Mucosa of gallbladder (tissue), 1 donor: ENCODE results near the gene MTOR. TPM values are rescaled to one million over a fixed set of nuclear protein-coding genes. Genes with fewer than 3 reads are reported as not detected.
"Not testable (repeated sequence)": the region's sequence is repeated elsewhere in the genome, so short reads cannot be mapped to it uniquely, and the experiment has no call there.

Experiments used
- DNase-seq: peaks from one replicate; pipeline ENCODE4 v3.0.0-alpha.2; 2020; ENCODE audit warnings: low spot score
- total RNA-seq: library from RNA; stranded (reverse); gene quantifications from one replicate; pipeline ENCODE4 v1.2.1, GENCODE V29; 2021
- donor health status: DM: no; HTN: no; CAD: no.

MTOR gene
- 38.2 TPM for total RNA-seq

DNA sequence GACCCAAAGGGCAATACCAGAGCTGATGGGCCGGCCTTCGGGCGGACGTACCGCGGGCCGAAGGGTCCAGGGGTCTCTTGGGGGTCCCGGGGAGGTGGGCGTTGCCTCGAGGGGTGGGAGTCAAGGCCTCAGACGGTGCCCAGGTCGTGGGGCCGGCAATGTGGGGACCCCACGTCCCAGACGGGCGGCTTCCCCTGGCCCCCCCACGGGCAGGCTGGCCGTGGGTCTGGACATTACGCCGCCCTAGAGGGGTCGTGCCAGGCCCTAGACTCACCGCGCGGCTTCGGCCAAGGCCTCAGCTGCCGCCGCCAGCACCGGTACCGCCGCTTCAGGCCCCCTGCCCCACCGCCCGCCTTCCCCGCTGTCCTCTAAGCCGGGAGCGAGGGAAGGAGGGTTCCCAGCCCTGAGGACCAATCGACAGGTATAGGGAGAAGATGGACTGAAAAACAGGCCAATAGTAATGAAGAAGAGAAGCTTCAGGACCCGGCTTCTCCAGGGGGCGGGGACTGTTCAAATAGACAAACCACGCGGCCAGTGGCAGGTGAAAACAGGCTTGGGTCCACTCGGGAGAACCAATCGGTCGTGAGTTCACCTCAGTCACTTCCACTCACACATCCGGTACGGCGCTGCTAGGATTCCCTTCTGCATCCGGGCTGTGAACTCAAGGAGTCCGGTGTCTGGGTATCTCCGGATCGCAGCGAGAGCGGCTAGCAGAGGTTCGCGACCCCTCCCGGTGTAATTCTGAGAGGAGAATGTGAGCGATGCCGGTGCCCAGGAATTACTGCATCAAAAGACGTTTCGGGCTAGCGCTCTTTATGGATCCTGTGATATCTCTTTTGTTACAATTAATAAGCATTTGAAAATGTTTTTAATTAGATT, at the start of gene MTOR:
Gene MTOR, minus strand, starts transcription at position 381 of the 879 bp plus-strand sequence. CDS start 3,142 bp downstream, outside the sequence.
- DNase-seq: peak; percentile 99

DNA sequence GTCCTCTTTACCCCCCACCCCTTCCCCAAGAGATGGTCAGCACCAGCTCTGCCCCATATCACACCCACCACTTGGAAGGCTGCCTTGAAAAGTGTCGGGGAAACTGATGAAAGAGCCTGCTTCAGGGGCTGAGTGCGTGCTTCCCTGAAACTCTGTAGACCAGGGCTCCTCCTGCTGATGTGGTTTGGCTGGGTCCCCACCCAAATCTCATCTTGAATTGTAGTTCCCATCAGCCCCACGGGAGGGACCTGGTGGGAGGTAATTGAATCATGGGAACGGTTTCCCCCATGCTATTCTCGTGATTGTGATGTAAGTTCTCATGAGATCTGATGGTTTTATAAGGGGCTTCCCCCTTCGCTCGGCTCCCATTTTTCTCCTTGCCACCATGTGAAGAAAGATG, 47.0 kb upstream of the MTOR start:
- no peak for DNase-seq

DNA sequence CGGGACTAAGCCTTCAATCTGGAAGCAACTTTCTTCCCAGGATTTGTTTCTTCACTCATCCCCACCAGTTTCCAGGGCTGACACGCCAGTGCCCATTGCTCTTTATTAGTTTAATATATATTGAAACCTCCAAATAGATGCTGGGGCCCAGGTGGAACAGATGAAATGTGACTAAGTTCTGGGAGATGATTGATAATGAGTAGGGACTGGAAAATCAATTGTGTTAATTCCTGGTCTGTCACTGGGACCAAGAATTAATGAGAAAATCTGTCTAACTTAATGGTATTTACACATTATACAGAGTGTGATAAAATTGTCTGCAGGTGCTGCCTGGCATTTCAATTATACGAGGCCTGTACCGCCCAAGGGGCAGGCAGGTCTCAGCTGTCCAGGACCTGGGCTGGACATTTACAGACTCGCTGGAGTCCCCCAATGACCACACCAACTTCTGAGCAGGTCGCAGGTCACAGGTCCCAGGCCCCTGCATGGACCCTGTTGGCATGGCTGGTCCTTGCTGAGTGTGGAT, 46.4 kb upstream of the MTOR start:
- no peak for DNase-seq

DNA sequence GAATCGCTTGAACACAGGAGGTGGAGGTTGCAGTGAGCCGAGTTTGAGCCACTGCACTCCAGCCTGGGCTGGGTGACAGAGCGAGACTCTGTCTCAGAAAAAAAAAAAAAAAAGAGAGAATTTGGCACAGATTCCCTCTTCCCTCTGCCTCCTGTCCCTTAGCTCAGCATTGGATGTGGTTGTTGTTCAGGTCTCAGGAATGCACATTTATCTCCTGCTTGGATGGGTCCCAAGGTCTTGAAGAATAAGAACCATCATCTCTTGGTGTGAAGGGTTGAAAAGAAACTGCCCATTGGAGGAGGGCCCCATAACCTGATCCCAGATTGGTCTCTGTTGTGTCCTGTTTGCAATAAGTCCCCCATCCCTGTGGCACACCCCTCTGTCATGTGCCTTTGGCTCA, 45.5 kb upstream of the MTOR start:
- DNase-seq: no peak

DNA sequence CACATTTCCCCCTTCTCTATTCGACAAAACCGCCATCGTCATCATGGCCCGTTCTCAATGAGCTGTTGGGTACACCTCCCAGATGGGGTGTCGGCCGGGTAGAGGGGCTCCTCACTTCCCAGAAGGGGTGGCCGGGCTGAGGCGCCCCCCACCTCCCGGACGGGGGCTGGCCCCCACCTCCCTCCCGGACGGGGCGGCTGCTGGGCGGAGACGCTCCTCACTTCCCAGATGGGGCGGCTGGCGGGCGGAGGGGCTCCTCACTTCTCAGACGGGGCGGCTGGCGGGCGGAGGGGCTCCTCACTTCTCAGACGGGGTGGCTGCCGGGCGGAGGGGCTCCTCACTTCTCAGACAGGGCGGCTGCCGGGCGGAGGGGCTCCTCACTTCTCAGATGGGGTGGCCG, 43.2 kb upstream of the MTOR start:
- not testable (repeated sequence) for DNase-seq

DNA sequence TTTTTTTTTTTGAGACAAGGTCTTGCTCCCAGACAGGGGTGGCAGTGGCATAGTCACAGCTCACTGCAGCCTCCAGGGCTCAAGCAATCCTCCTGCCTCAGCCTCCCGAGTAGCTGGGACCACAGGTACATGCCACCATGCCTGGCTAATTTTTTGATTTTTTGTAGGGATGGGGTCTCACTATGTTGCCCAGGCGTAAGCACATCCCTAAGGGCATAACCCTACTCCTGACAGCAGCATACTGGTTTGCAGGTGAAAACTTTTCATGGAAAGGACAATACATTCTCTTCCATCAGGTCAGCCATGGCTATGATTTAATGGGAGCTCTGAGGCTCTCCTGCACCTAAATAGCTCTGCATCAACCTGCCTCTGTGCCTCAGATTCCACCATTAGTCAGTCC, 40.0 kb upstream of the MTOR start:
- no peak for DNase-seq

DNA sequence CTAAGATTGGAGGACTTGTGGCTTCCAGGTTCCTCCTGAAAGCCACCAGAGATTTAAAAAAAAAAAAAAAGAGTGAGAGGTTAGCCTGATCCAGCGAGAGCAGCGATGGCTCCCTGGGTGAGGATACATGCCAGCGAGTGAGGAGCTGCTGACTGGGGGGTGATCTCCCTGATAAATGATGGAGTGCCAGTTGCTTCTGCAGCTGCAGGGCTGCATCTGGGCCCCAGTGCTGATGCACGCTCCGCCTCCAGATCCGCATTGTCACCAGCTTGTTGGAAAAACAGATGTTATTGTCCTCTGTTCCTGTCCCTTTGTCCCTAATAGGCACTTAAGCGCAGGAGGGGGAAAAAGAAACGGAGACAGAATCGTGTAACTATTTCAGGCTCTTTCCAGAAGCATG, 39.2 kb upstream of the MTOR start:
- DNase-seq: no peak

DNA sequence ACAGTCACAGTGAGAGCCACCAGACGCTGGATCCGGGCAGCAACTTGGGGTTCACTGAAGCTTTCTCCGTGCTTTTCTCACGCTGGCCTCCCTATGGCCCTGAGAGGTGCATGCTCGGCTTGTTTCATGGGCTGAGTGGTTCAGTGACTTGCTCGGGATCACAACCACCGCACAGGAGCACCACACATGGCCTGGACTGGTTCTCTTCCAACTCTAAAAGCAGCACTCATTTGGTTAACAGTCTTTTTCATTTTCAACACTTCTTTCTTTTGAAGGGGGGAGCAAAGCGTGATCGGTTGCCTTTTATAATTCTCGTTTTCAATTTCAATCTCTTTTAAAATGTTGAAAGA, 36.8 kb upstream of the MTOR start:
- DNase-seq: no peak

DNA sequence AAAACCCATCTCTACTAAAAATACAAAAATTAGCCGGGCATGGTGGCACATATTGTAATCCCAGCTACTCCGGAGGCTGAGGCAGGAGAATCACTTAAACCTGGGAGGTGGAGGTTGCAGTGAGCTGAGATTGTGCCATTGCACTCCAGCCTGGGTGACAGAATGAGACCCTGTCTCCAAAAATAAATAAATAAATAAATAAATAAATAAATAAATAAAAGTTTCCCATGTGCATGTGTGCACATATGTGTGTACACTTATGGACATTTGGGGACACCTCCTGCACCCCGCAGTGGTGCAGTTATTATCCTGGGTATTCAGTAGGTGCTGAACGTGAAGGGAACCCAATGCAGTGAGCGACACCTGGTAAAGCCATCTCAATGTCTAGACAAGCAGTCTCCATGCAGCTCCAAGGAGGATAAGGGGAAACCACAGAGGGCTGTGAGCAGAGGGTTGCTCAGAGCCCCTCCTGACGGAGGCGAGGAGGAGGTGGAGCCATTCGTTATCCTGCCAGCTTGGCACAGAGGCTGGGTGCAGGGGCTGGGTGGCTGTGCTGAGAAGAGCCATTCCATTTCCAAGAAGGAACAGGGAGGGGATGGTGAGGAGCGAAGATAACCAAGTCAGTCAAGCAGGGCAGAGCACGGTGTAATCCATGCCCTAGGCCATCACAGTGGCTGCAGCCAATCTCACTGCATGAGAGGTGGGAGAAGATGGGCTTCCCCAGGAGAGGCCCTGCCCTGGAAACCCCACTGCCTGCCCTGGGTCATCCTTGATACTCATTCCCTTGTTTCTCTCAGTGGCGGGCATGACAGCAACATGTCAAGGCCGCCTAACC, 36.3 kb upstream of the MTOR start:
- no peak for DNase-seq

DNA sequence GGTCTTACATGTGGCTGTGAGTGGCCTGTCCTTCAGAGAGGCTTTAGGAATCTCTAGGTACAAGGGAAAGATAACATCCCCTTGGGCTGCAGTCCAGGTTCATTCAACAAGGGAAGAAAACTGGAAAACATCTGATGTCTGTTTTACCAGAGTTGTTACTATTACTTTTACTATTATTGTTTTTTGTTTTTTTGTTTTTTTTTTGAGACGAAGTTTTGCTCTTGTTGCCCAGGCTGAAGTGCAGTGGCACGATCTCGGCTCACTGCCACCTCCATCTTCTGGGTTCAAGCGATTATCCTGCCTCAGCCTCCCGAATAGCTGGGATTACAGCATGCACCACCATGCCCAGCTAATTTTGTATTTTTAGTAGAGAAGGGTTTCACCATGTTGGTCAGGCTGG, 35.4 kb upstream of the MTOR start:
- not testable (repeated sequence) for DNase-seq

DNA sequence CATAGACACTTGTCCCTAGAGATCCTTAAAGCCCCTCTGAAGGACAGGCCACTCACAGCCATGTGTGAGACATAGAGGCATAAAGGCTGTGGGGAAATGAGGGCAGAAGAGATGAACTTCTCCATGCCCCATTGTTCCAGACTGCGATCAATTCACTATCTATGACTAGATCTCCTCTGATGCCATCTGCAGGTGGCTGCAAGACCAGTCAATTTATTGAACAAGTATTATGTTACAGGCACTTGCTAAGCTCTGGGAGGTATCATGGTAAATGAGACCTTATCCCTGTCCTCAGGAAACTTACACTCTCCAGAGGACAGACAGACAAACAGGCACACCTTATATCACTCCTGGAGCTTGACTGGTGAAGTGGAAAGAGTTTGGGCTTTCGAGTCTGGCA, 33.6 kb upstream of the MTOR start:
- DNase-seq: no peak

DNA sequence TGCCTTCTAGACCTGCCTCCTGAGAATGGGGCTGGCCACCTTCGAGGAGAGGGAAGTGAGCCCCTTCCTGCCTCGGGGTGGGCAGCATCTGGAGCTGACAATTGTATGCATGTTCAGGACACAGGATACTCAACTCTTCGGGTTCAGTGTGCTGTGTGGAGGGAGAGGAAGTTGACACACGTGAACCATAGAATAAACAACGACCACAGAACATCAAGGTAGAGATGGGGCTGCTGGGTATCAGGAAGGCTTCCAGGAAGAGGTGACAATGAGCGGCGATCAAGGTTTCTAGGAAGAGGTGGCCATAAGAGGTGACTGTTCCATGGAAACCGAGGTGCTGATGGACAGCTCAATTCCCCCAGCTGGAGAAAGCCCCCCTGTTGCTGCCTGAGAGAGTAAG, 32.6 kb upstream of the MTOR start:
- no peak for DNase-seq

DNA sequence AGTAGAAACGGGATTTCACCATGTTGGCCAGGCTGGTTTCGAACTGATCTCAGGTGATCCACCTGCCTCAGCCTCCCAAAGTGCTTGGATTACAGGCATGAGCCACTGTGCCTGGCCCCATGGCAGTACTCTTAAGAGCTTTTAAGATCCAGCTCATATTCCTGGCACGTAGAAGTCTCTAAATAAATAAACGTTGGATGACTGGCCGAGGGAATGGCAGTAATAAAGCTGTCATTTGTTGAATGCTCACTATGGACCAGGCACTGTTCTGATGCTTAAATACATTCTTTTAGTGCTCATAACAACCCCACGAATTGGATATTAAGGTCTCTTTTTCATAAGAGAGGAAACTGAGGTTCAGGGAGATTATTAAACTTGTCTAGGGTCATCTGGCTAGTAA, 31.5 kb upstream of the MTOR start:
- DNase-seq: no peak

DNA sequence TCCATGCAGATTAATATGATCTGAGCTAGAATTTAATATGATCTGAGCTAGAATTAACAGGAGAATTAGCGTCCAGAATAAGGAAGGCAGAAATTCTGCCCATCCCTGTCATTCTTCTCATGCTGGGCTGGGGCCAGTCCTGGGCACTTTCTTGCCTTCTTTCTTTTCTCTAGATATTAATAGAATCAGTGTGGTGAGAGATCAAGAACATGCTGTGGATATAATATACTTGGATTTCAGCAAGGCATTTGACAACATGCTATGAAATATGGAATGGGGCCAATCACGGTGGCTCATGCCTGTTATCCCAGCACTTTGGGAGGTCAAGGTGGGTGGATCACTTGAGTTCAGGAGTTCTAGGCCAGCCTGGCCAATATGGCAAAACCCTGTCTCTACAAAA, 28.7 kb upstream of the MTOR start:
- DNase-seq: no peak

DNA sequence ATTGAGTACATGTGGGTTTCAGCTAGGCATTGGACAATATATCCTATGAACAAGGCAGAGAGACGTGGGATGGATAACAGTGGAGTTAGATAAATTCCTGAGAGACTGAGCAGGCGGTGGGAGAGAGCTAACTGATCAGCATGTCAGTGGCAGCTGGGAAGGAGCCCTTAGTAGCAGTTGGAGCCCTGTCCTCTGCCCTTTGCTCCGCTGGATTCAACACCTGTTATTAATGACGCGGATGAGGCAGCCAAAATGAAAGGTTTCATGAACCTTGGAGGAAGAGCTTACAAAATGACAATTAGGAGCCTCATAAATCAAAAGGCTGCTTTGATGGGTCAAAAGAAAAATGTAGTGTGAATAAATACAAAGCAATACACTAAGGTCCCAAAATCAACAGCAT, 26.7 kb upstream of the MTOR start:
- DNase-seq: no peak

DNA sequence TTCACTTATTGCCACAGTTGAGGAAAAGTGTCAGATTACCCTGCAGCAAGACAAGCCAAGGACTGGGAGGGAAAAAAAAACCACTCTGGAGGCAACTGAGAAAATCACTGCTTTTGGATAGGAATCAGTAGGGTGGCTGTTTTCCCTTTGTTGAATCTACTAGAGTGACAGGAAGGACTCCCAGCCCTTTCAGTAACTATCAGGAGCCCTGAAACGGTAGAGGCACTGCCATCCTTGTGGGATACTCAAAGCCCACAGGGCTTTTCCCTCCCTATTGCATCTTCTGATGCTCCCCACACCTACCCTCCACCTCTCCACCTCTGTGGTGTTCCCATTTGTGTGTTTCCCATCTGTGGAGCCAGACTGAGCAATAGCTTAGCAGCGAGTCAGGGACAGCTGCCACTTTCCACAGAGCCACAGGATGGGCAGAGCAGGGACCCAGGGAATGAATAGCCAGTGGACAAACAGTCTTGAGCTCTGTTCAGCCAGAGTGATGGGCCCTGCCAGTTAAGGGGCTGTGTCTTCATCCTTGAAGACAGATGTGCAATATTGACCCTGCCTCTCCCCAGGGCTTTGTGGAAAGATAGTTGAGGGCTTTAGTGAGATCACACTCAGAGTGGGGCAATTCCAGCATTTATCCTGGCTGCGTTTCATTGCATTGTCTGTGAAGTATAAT, 24.5 kb upstream of the MTOR start:
- DNase-seq: no peak

DNA sequence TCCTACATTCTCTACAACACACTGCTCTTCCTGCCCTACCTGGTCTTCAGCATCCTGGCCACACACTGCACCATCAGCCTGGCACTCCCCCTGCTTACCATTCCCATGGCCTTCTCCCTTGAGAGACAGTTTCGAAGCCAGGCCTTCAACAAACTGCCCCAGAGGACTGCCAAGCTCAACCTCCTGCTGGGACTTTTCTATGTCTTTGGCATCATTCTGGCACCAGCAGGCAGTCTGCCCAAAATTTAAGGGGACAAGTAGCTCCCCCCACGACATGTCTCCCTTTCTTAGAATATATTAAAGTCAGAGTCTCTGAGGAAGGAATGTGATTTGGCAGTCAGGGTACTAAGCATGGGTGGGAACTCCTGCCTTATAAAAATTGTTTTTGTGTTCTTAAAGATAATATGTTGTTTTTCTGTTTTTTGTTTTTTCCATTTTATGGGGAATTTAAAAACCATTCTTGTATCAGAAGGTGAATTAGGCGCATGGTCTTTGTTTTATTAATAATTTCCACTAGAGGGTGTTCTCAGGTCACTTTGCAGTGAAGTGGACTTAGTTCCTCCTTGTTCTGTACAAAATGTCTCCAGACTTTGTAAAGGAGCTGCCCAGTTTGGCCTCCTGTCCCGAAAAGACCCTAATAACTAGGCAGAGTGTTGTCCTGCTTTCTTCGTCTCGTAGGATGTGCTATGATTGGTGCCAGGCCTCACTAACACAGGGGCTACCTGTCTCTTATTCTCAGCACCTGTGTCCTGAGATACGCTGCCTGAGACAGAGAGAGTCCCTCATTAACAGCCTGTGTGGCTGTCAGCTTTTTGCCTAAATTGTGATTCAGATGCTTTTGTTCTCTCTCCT, 23.8 kb upstream of the MTOR start:
- no peak for DNase-seq

DNA sequence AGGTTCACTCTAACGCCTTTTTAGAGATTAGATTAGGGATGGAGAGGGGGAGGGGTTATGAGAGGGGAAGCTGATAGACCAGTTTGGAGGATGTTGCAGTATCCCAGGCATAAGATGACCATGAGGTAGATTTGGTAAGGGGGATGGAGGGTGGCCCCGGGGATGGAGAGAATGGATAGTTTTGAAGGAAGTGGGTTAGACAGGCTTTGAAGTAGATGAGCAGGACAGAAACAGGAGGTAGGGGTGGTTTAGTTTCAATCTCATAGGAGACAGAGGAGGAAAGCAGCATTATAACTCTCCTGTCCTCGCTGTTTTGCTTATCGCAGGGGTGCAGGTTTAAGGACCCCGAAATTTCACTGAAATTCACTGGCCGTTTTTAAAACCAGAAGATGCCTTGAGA, 22.4 kb upstream of the MTOR start:
- no peak for DNase-seq

DNA sequence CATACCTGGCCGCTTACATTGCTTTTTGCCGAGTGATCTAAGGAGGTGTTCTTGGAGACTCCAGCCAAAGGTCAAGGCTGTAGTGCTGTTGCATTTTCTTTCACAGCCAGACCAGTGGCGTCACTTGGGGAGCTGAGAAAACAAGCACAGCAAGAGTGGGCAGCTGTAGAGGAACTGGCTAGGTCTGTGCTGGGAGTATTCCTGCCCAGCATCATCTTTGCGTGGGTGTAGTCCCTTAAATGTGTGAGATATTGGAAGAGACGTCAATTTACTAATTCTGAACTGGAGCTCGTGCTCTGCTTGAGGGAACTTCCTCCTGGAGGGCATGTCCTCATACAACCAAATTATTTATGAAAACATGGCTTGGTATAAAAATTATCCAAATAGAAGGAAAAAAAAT, 20.8 kb upstream of the MTOR start:
- no peak for DNase-seq

DNA sequence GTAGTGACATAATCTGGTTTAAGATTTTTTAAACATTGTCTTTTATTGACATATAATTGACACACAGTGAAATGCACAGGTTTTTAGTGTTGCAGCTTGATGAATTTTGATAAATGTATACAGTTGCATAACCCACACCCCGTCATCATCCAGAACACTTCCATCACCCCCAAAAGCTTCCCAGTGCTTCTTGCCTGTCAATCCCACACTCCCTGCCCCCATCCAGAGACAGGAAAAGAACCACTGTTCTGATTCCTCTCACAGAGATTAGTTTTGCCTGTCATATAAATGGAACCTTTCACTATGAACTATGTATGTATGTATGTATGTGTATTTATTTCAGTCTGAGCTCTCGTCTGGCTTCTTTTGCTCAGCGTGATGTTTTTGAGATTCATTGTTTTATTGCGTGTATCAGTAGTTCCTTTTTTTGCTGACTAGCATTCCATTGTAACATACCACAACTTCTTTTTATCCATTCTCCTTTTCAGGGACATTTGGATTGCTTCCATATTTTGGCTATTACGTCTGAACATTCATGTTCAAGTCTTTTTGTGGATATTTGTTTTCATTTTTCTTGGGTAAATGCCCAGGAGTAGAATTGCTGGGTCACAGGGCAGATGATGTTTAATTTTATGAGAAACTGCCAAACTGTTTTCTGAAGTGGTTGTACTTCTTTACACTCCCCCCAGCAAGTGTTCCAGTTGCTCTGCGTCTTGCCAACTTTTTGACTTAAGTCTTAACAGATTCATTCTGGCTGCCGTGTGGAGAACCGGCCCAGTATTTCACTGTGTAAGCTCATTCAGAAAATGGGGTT, 19.4 kb upstream of the MTOR start:
- peak; percentile 26 for DNase-seq
